ENCODE results near the gene CSNK1D.

DNA sequence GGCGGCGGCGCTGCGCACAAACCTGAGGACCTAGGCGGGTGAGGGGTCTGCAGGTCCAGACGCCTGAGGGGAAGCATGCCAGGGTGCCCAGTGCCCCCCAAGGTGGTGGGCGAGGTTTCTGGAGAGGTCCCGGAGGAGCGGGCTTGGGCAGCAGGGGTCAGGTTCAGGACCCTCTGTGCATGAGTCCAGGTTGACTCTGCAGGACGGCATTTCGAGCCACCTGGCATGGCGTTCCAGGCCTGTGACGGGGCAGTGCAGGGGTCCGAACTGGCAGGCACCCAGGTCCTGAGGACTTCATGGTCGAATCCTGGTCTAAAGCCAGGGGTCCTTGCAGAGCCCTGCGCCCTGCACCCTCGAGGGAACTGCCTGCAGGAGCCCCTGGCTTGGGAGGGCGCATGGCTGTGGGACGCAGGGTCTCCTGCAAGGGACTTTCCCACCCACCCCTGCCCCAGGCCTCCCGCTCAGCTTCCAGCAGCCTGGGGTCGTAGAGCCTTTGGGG, 41.1 kb downstream of the CSNK1D start:
- TF ChIP-seq TAF1 (IDR thresholded peaks at IDR 0.05; ENCODE audit: borderline replicate concordance, insufficient read depth, low read length) = no peak
- no peak for TF ChIP-seq POLR2AphosphoS5 (IDR thresholded peaks at IDR 0.05; ENCODE audit: low read depth, low read length)
- TF ChIP-seq FOXP2 (optimal IDR thresholded peaks at IDR 0.05; ENCODE audit: borderline replicate concordance, extremely low read depth, extremely low read length, insufficient read depth) = no peak
- no peak for TF ChIP-seq SIN3A (IDR thresholded peaks at IDR 0.05; ENCODE audit: borderline replicate concordance, insufficient read depth, low read length)

All from PFSK-1 (cell line).